Measurements from ENCODE around the gene SVIL. TPM values are rescaled to one million over a fixed set of nuclear protein-coding genes. Genes with fewer than 3 reads are reported as not detected.

SVIL gene
- total RNA-seq, 2 experiments from 2014 or later, result 0.47 to 1.5 TPM

DNA sequence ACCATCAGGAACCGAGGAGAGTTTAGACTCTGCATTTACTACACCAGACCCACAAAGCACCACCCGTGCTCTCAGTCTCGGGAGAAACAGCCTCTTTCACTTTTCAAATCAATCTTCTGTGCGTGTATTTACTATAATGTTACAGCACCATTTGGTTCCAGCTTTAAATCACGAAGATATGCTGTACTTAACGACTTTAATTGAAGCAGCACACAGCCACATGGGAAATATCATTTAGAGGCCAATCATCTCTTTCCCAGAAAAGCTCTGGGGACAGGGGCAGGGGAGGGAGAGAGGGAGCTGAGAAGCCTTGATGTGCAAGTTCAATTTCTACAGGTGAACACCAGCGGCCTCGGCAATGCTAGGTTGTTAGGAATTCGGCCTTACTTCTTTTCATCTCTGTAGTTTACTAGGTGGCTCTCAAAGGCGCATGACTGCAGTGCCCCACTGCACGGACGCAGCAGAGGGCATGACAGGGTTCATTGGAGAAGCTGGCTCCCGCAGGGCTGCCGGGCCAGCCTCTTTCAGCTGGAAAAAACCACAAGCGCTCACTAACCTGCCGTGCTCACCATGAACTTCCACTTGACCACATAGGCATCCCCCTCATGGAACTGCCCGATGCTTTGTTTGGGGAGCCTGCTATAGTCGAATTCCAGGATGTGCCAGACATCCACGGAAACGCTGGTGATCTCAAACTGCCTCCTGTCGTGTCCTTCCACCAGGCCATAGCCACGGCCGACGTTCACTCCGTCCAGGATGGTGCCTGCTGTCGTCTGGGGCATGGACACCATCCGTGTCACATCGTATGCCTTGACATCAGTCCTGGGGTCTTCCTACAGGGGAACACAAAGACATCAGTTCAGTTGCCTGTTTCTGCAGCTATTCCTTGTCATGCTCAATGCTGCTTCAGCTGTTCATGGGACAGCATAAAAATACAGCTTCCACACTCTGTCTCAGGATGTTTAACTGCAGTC is 154.5 kb downstream of the SVIL start:
- Histone ChIP-seq H3K9me2 (ENCODE audit: insufficient read depth, low read length) (no peaks in the 10 kb centered on the region), H3K79me2 (ENCODE audit: insufficient read depth, low read depth, low read length) (peaks cover 31% of the 10 kb centered on the region), H2AFZ (ENCODE audit: low read length) (peak overlapping the region; percentile 63; the same call in 1 of the 2 replicates), H3K27ac (ENCODE audit: low read depth, low read length, poor library complexity, severe bottlenecking) (peak overlapping the region; percentile 94), H3K4me2 (ENCODE audit: low read length) (peak overlapping the region; percentile 73), H3K9me3 (ENCODE audit: low read length) (no peaks in the 10 kb centered on the region), H4K20me1 (ENCODE audit: insufficient read depth, low read length) (no peaks in the 10 kb centered on the region), H3K4me1 (ENCODE audit: insufficient read depth, low read length, poor library complexity, severe bottlenecking) (peaks cover 82% of the 10 kb centered on the region), H3K4me3 (ENCODE audit: low read depth, low read length, poor library complexity, severe bottlenecking) (peak overlapping the region; percentile 68), H3K36me3 (ENCODE audit: insufficient read depth, low read length) (no peaks in the 10 kb centered on the region)
- intact Hi-C loops (cut with micrococcal nuclease; ENCODE audit: unreplicated experiment), result loop anchor here (5.0 kb wide), 1 partner anchor 1222 kb away; no protein-coding TSS in a partner anchor
- ChIA-PET POLR2A (interaction anchor here (0.6 to 1.6 kb wide), 5 partner anchors 10 to 948 kb away, joined by 3 to 4 read pairs (median 3); no protein-coding TSS in a partner anchor), CTCF (ENCODE audit: unreplicated experiment) (no interaction called here)
- peak; percentile 53 for DNase-seq (ENCODE audit: low spot score)
- TF ChIP-seq, protein P1, sequence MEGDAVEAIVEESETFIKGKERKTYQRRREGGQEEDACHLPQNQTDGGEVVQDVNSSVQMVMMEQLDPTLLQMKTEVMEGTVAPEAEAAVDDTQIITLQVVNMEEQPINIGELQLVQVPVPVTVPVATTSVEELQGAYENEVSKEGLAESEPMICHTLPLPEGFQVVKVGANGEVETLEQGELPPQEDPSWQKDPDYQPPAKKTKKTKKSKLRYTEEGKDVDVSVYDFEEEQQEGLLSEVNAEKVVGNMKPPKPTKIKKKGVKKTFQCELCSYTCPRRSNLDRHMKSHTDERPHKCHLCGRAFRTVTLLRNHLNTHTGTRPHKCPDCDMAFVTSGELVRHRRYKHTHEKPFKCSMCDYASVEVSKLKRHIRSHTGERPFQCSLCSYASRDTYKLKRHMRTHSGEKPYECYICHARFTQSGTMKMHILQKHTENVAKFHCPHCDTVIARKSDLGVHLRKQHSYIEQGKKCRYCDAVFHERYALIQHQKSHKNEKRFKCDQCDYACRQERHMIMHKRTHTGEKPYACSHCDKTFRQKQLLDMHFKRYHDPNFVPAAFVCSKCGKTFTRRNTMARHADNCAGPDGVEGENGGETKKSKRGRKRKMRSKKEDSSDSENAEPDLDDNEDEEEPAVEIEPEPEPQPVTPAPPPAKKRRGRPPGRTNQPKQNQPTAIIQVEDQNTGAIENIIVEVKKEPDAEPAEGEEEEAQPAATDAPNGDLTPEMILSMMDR (conservative IDR thresholded peaks at IDR 0.05; ENCODE audit: low read length), result no peak
- TF ChIP-seq EZH2phosphoT487 (IDR thresholded peaks at IDR 0.05; ENCODE audit: borderline replicate concordance, low read depth, low read length), result no peak
- BruUV-seq (replicated peaks), result TSS peak; percentile 55

DNA sequence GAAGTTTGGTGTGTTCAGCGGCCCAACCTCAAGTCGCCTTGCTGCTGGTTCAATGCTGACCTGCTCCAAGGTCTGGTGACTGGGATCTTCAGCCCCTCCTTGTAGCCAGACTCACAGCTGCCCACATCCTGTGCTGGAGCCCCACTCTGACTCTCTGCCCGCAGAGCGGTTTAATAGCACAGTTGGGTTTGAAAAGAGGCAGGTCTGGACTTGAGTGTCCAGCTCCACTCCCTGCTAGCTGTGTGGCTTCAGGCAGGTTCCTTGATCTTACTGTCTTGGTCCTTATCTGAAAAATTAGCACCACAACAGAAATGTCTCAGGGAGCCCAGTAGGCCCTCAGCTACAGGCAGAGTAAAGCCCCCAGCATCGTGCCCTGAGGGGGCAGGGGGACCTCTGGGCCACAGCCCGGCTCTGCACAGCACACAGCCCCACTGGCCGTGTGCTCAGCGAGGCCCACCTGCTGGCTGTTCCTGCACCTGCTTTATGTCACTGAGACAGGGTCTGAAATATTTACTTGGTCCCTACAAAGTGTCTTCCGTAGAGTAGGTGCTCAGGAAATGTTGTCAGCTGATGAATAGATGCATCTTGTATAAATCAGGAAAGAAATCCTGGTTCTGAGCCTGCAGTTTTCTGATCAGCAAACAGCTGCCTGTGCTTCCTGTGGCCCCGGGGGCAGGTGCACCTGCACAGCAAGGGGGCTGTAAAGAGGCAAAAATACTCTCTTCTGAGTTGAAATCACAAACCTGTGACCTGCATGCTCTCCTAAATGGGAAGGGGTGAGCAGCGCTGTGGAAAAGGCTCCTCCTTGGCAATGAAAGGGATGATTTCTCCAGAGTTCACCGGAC is 155.5 kb downstream of the SVIL start:
- Histone ChIP-seq H4K20me1 (ENCODE audit: insufficient read depth, low read length) (no peaks in the 10 kb centered on the region), H3K79me2 (ENCODE audit: insufficient read depth, low read depth, low read length) (peaks cover 31% of the 10 kb centered on the region), H2AFZ (ENCODE audit: low read length) (peak overlapping the region; percentile 63; the same call in 1 of the 2 replicates), H3K9me2 (ENCODE audit: insufficient read depth, low read length) (no peaks in the 10 kb centered on the region), H3K27ac (ENCODE audit: low read depth, low read length, poor library complexity, severe bottlenecking) (peak overlapping the region; percentile 94), H3K4me2 (ENCODE audit: low read length) (peak overlapping the region; percentile 73), H3K4me3 (ENCODE audit: low read depth, low read length, poor library complexity, severe bottlenecking) (peak overlapping the region; percentile 68), H3K4me1 (ENCODE audit: insufficient read depth, low read length, poor library complexity, severe bottlenecking) (peaks cover 72% of the 10 kb centered on the region), H3K9me3 (ENCODE audit: low read length) (no peaks in the 10 kb centered on the region), H3K36me3 (ENCODE audit: insufficient read depth, low read length) (no peaks in the 10 kb centered on the region)
- BruUV-seq (replicated peaks), result no TSS peak
- DNase-seq (ENCODE audit: low spot score), result peak; percentile 86
- no peak for TF ChIP-seq EZH2phosphoT487 (IDR thresholded peaks at IDR 0.05; ENCODE audit: borderline replicate concordance, low read depth, low read length)
- TF ChIP-seq, protein P1 (conservative IDR thresholded peaks at IDR 0.05; ENCODE audit: low read length), result 0 out of 2 replicates have a peak, but pooled peaks have one; percentile 26
- intact Hi-C loops (cut with micrococcal nuclease; ENCODE audit: unreplicated experiment), result no loop called here
- ChIA-PET CTCF (ENCODE audit: unreplicated experiment) (no interaction called here), POLR2A (interaction anchor here (0.6 to 1.6 kb wide), 8 partner anchors 11 to 1113 kb away, joined by 3 to 4 read pairs (median 3); no protein-coding TSS in a partner anchor)
